Measurements from ENCODE around the gene MUC5AC. TPM values are rescaled to one million over a fixed set of nuclear protein-coding genes. Genes with fewer than 3 reads are reported as not detected.
"Not testable (repeated sequence)": the region's sequence is repeated elsewhere in the genome, so short reads cannot be mapped to it uniquely, and the experiment has no call there.

MUC5AC gene
- total and polyA plus RNA-seq, 2 of the 13 experiments (the other 11 are each of a cell fraction or from before 2014, with no cell fraction given), result under 0.01 TPM; not detected in 1

GRCh38 chr11:1163321-1163910, 5.7 kb downstream of the MUC5AC start:
- Histone ChIP-seq H4K20me1 (ENCODE audit: insufficient read depth, low read length) (no peaks in the 10 kb centered on the region), H3K4me1 (ENCODE audit: insufficient read depth, low read length) (no peaks in the 10 kb centered on the region), H3K27ac (ENCODE audit: extremely low read length, insufficient read depth, low read length) (no peak overlapping the region), H2AFZ (ENCODE audit: low read length) (no peak overlapping the region), H3K9me3 (ENCODE audit: low read length) (no peaks in the 10 kb centered on the region), H3K27me3 (ENCODE audit: control insufficient read depth in 1 of 2, insufficient read depth in 2 of 2, low read length in 2 of 2) (peaks cover 16 to 57% of the 10 kb centered on the region in 2 experiments; a peak in 4 of 5 replicates), H3K4me3 (replicated peaks in 1 of 3; ENCODE audit: insufficient read depth in 1 of 3, low read depth in 2 of 3, low read length in 3 of 3) (no peak overlapping the region), H3K4me2 (ENCODE audit: low read depth, low read length) (no peak overlapping the region), H3K36me3 (replicated peaks in 1 of 2; ENCODE audit: control insufficient read depth in 1 of 2, insufficient read depth in 2 of 2, low read length in 2 of 2) (no peaks in the 10 kb centered on the region), H3K9ac (ENCODE audit: insufficient read depth, low read depth, low read length) (no peak overlapping the region), H3K79me2 (ENCODE audit: insufficient read depth, low read length) (no peaks in the 10 kb centered on the region)
- intact Hi-C loops (cut with micrococcal nuclease; ENCODE audit: unreplicated experiment), result no loop called here
- ATAC-seq (no peak), FAIRE-seq (no peak), DNase-seq (ENCODE audit: low spot score) (no peak)
- POLR2A ChIA-PET, result no interaction called here
- CTCF ChIA-PET (ENCODE audit: low intra/inter-chr PET ratio, low total read pairs), result no interaction called here
- no CpG with 5 or more reads among the region's 13 CpGs for WGBS (ENCODE audit: low lambda C conversion rate)
- in situ Hi-C loops (cut with HindIII; ENCODE audit: extremely low pct_ligation_motif_present, low pct_unique_long_range_greater_than_20kb), result no loop called here
- TF ChIP-seq ZNF766 (CRISPR knock-in tag; IDR thresholded peaks at IDR 0.05; ENCODE audit: borderline replicate concordance) (no peak), HBP1 (CRISPR knock-in tag; IDR thresholded peaks at IDR 0.05; ENCODE audit: low read depth) (no peak), REXO4 (CRISPR knock-in tag; IDR thresholded peaks at IDR 0.05; ENCODE audit: borderline replicate concordance) (no peak), SRSF4 (IDR thresholded peaks at IDR 0.05; ENCODE audit: low read depth, low read length, poor library complexity, severe bottlenecking) (no peak)
- no TSS peak for BruUV-seq (replicated peaks)

DNA sequence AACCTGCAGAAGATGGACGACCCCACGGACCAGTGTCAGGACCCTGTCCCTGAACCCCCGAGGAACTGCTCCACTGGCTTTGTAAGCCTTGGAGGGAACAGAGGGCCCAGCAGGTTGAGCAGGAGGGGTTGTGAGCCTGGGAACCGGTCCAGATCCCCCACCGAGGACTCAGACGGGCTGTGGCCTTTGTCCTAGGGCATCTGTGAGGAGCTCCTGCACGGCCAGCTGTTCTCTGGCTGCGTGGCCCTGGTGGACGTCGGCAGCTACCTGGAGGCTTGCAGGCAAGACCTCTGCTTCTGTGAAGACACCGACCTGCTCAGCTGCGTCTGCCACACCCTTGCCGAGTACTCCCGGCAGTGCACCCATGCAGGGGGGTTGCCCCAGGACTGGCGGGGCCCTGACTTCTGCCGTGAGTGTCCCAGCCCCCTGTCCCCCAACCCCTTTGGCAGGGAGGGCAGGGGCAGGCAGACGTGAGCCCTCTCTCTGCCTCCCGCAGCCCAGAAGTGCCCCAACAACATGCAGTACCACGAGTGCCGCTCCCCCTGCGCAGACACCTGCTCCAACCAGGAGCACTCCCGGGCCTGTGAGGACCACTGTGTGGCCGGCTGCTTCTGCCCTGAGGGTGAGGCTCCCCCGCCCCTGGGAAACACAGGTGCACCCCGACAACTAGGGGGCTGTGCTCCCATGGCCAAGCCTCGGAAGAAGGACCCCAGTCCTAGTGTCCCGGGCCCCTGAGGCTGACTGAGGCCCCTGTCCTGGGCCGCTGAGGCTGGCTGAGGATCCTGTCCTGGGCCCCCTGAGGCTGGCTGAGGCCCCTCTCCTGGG, 6.4 kb downstream of the MUC5AC start:
- ChIA-PET CTCF (ENCODE audit: low intra/inter-chr PET ratio, low total read pairs) (no interaction called here), POLR2A (no interaction called here)
- TF ChIP-seq MIER3 (CRISPR knock-in tag; IDR thresholded peaks at IDR 0.05; ENCODE audit: borderline replicate concordance), result no peak
- no peak for TF ChIP-seq GABPB1 (CRISPR knock-in tag; IDR thresholded peaks at IDR 0.05)
- TF ChIP-seq ZFP36 (IDR thresholded peaks at IDR 0.05; ENCODE audit: borderline replicate concordance, low read depth, low read length, partially characterized antibody), result no peak
- no peak for TF ChIP-seq ZSCAN12 (CRISPR knock-in tag; IDR thresholded peaks at IDR 0.05)
- H3K27ac ChIP-seq (ENCODE audit: extremely low read length, insufficient read depth, low read length), result no peak overlapping the region
- intact Hi-C loops (cut with micrococcal nuclease; ENCODE audit: unreplicated experiment) (no loop called here), in situ Hi-C loops (cut with HindIII; ENCODE audit: extremely low pct_ligation_motif_present, low pct_unique_long_range_greater_than_20kb) (no loop called here)
- H2AFZ ChIP-seq (ENCODE audit: low read length), result no peak overlapping the region
- 0% methylated on average over 1 of the region's 28 CpGs for WGBS (ENCODE audit: low lambda C conversion rate)
- no peaks in the 10 kb centered on the region for H3K9me3 ChIP-seq (ENCODE audit: low read length)
- no TSS peak for BruUV-seq (replicated peaks)
- no peaks in the 10 kb centered on the region for H3K36me3 ChIP-seq (replicated peaks in 1 of 2; ENCODE audit: control insufficient read depth in 1 of 2, insufficient read depth in 2 of 2, low read length in 2 of 2)
- H3K4me1 ChIP-seq (ENCODE audit: insufficient read depth, low read length), result no peaks in the 10 kb centered on the region
- no peak for ATAC-seq
- no peaks in the 10 kb centered on the region for H4K20me1 ChIP-seq (ENCODE audit: insufficient read depth, low read length)
- no peak for DNase-seq (ENCODE audit: low spot score)
- no peaks in the 10 kb centered on the region for H3K79me2 ChIP-seq (ENCODE audit: insufficient read depth, low read length)
- no peak overlapping the region for H3K4me3 ChIP-seq (replicated peaks in 1 of 3; ENCODE audit: insufficient read depth in 1 of 3, low read depth in 2 of 3, low read length in 3 of 3)
- no peak for FAIRE-seq
- no peak overlapping the region for H3K4me2 ChIP-seq (ENCODE audit: low read depth, low read length)
- H3K27me3 ChIP-seq (ENCODE audit: control insufficient read depth in 1 of 2, insufficient read depth in 2 of 2, low read length in 2 of 2), result peaks cover 11 to 50% of the 10 kb centered on the region in 2 experiments; a peak in 4 of 5 replicates
- no peak overlapping the region for H3K9ac ChIP-seq (ENCODE audit: insufficient read depth, low read depth, low read length)

DNA sequence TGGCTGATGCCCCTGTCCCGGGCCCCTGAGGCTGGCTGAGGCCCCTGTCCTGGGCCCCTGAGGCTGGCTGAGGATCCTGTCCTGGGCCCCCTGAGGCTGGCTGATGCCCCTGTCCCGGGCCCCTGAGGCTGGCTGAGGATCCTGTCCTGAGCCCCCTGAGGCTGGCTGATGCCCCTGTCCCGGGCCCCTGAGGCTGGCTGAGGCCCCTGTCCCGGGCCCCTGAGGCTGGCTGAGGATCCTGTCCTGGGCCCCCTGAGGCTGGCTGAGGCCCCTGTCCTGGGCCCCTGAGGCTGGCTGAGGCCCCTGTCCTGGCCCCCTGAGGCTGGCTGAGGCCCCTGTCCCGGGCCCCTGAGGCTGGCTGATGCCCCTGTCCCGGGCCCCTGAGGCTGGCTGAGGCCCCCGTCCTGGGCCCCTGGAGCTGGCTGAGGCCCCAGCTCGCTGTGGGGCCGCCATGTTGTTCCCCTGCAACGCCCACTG, 7.1 kb downstream of the MUC5AC start:
- in situ Hi-C loops (cut with HindIII; ENCODE audit: extremely low pct_ligation_motif_present, low pct_unique_long_range_greater_than_20kb); H3K9me3 ChIP-seq (ENCODE audit: low read length); DNase-seq (ENCODE audit: low spot score); H3K4me1 ChIP-seq (ENCODE audit: insufficient read depth, low read length); H2AFZ ChIP-seq (ENCODE audit: low read length); ATAC-seq; H3K9ac ChIP-seq (ENCODE audit: insufficient read depth, low read depth, low read length); H3K36me3 ChIP-seq (replicated peaks in 1 of 2; ENCODE audit: control insufficient read depth in 1 of 2, insufficient read depth in 2 of 2, low read length in 2 of 2); BruUV-seq (replicated peaks); H3K4me3 ChIP-seq (replicated peaks in 1 of 3; ENCODE audit: insufficient read depth in 1 of 3, low read depth in 2 of 3, low read length in 3 of 3); POLR2A ChIA-PET; H3K27ac ChIP-seq (ENCODE audit: extremely low read length, insufficient read depth, low read length); intact Hi-C loops (cut with micrococcal nuclease; ENCODE audit: unreplicated experiment); CTCF ChIA-PET (ENCODE audit: low intra/inter-chr PET ratio, low total read pairs); H3K79me2 ChIP-seq (ENCODE audit: insufficient read depth, low read length); FAIRE-seq; H4K20me1 ChIP-seq (ENCODE audit: insufficient read depth, low read length); H3K4me2 ChIP-seq (ENCODE audit: low read depth, low read length): not testable (repeated sequence)
- peaks cover 11 to 49% of the 10 kb centered on the region in 2 experiments; a peak in 4 of 5 replicates for H3K27me3 ChIP-seq (ENCODE audit: control insufficient read depth in 1 of 2, insufficient read depth in 2 of 2, low read length in 2 of 2)
- WGBS (ENCODE audit: low lambda C conversion rate), result no CpG with 5 or more reads among the region's 10 CpGs

All from HepG2 (cell line).